Naive thymus-derived CD8-positive, alpha-beta T cell (primary cell): ENCODE results near the gene ACSS1. TPM values are rescaled to one million over a fixed set of nuclear protein-coding genes. Genes with fewer than 3 reads are reported as not detected.

Experiments used
- ATAC-seq, 2 donors: fragments of 150-1000 bp; cut with Tn5 transposase in 1 of 2; sonication (Bioruptor Pico), chemical (Tn5 transposase) in 1 of 2; 1 replicate in 1 of 2; 2 replicates in 1 of 2; pipeline ENCODE4 v1.10.0; 2021; ENCODE audit warnings: mild to moderate bottlenecking in 2 of 2, moderate library complexity in 2 of 2
- POLR2A ChIA-PET: fragments of 350-600 bp; sonication (Branson Sonifier 250); formaldehyde crosslinking; loops from one replicate; lab custom pipeline; 2021; ENCODE audit warnings: antibody characterized with exemption; lab: Charles Lee
- DNase-seq, 10 donors: peaks; one replicate each; pipeline versions ENCODE4 v3.0.0 to v3.0.0-alpha.2; 2020 to 2022
- H3K27ac Mint-ChIP-seq, 10 donors: one replicate each; pipeline ENCODE4 v1.8.0; 2020 to 2022; ENCODE audit warnings: mild to moderate bottlenecking in 10 of 10, mixed read lengths in 10 of 10, moderate library complexity in 4 of 10, inconsistent platforms in 1 of 10
- H3K27me3 Mint-ChIP-seq, 5 donors: one replicate each; pipeline ENCODE4 v1.8.0; 2021 to 2022; ENCODE audit warnings: mixed read lengths in 5 of 5
- H3K36me3 Mint-ChIP-seq, 3 donors: one replicate each; pipeline ENCODE4 v1.8.0; 2020 to 2022; ENCODE audit warnings: mixed read lengths in 3 of 3, mild to moderate bottlenecking in 2 of 3, inconsistent platforms in 1 of 3
- H3K4me1 Mint-ChIP-seq, 4 donors: one replicate each; pipeline ENCODE4 v1.8.0; 2021 to 2022; ENCODE audit warnings: mixed read lengths in 4 of 4
- H3K4me3 Mint-ChIP-seq, 10 donors: one replicate each; pipeline ENCODE4 v1.8.0; 2020 to 2022; ENCODE audit warnings: mild to moderate bottlenecking in 10 of 10, mixed read lengths in 10 of 10, moderate library complexity in 6 of 10, inconsistent platforms in 1 of 10
- H3K9me3 Mint-ChIP-seq, 9 donors: one replicate each; pipeline ENCODE4 v1.8.0; 2020 to 2022; ENCODE audit warnings: mixed read lengths in 9 of 9, mild to moderate bottlenecking in 3 of 9, inconsistent platforms in 1 of 9, moderate library complexity in 1 of 9
- polyA plus RNA-seq, 3 donors: library from polyadenylated mRNA; unstranded; fragments of 300-500 nt; fragmentation: Illumina TruSeq; gene quantifications; one replicate each; pipeline ENCODE4 v1.2.3, GENCODE V29; 2021
- total RNA-seq, 8 experiments: library from RNA in 2 of 8; stranded (reverse) in 2 of 8; gene quantifications; one replicate each; pipeline ENCODE4 v1.2.3 and lab custom pipeline; 2021 to 2026

ACSS1 gene
- total and polyA plus RNA-seq, 5 experiments from 2014 or later, result 45.2 to 57.8 (median 48.2) TPM

DNA sequence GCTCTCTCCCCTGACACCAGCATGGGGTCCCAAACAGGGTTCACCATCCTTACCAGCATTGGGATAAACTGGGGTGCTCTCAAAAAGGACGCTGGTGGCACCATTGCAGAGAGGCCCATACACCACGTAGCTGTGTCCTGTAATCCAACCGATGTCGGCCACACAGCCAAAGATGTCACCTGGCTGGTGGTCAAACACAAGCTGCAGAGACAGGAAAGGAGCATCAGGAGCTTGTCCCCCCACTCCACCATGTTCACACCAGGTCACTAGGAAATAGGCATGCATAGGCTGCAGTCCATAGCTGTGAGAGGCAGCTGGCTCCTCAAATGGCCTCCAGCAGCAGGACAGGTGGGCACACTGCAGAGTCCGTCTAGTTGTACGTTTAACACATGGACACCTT is 36.6 kb downstream of the ACSS1 start:
- POLR2A ChIA-PET, result no interaction called here
- Mint-ChIP-seq H3K4me1 (peaks cover 0 to 24% (median 11%) of the 10 kb centered on the region in 4 donors), H3K27ac (no peak overlapping the region), H3K9me3 (no peaks in the 10 kb centered on the region), H3K4me3 (no peak overlapping the region), H3K27me3 (no peaks in the 10 kb centered on the region), H3K36me3 (peaks cover 0 to 69% (median 15%) of the 10 kb centered on the region in 3 donors)
- ATAC-seq (no peak), DNase-seq (no peak)

DNA sequence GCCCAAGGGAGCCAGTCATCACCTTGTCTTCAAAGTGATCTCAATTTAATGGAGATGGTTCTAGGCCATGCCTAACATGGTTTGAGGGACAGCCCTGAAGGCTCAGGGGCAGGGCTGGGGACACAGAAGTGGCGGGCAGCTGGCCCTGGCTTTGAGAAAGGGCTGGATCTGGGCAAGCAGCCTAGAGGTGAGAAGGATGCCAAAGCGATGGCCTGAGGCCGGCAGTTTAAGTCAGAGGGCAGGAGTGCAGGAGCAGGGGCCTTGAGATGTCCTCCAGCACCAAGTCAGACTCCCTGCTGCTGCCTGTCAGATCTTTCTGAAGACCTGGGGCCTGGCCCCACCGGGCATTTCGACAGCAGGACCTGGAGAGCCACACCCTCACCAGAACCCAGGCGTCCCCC is 37.0 kb downstream of the ACSS1 start:
- H3K36me3 Mint-ChIP-seq, result peaks cover 0 to 72% (median 15%) of the 10 kb centered on the region in 3 donors
- POLR2A ChIA-PET, result no interaction called here
- no peak for ATAC-seq
- no peak overlapping the region for H3K4me3 Mint-ChIP-seq
- H3K27me3 Mint-ChIP-seq, result no peaks in the 10 kb centered on the region
- peaks cover 0 to 22% (median 11%) of the 10 kb centered on the region in 4 donors for H3K4me1 Mint-ChIP-seq
- H3K9me3 Mint-ChIP-seq, result no peaks in the 10 kb centered on the region
- no peak for DNase-seq
- H3K27ac Mint-ChIP-seq, result no peak overlapping the region

DNA sequence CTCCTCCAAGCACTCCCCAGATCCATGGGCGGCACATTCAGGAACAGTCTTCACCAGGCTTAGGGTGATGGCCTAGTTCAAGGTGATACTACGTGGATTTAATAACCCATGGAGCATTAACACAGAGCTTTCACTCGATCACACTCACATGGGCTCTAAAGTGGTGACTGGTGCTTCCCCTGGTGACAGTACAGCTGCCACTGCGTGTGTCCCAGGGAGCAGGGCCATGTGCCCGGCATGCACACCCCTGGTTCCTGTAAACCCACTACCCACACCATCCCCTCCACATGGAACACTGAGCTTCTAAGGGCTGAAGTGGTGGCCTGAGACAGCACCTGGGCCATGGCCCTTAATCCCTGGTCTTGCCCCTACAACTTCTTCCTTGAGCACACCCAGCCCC is 37.6 kb downstream of the ACSS1 start:
- Mint-ChIP-seq H3K4me3 (no peak overlapping the region), H3K9me3 (no peaks in the 10 kb centered on the region), H3K27ac (no peak overlapping the region), H3K36me3 (peaks cover 0 to 75% (median 15%) of the 10 kb centered on the region in 3 donors), H3K4me1 (peaks cover 0 to 18% (median 8%) of the 10 kb centered on the region in 4 donors), H3K27me3 (no peaks in the 10 kb centered on the region)
- ATAC-seq, result no peak
- POLR2A ChIA-PET, result no interaction called here
- no peak for DNase-seq

DNA sequence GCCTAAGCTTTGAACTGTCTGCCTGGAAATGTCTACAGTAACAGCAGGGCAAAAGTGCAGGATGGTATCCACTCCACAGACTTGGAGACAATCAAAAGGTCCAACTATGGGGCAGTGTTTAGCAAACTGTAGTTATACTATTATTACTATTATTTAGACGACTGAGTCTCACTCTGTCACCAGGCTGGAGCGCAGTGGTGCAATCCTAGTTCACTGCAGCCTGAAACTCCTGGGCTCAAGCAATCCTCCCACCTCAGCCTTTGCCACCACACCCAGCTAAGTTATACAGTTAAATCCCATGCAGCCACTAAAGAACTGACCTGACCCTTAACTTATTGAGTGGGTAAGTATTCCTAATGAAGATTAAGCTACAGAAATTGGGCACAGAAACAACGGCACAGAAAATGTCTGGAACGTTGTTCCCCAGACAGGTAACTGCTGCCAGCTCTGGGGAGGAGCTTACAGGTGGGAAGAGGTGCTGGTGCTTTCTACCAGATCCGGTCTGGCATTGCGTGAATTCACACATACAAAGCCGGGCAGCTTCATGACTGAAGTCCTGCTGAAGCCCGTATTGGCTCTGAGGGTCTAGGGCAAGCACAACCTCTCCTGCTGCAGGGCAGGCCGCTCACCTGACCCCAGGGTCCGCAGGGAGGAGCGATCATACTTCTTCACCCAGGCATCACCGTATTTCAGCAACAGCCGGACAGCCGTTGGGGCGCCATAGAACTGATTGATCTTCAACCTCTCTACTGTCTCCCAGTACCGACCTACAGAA is 38.4 kb downstream of the ACSS1 start:
- POLR2A ChIA-PET, result no interaction called here
- H3K27me3 Mint-ChIP-seq, result no peaks in the 10 kb centered on the region
- H3K9me3 Mint-ChIP-seq, result no peaks in the 10 kb centered on the region
- no peak overlapping the region for H3K4me3 Mint-ChIP-seq
- no peak for ATAC-seq
- no peak for DNase-seq
- peaks cover 0 to 82% (median 15%) of the 10 kb centered on the region in 3 donors for H3K36me3 Mint-ChIP-seq
- no peak overlapping the region for H3K27ac Mint-ChIP-seq
- peaks cover 0 to 17% (median 7%) of the 10 kb centered on the region in 4 donors for H3K4me1 Mint-ChIP-seq

DNA sequence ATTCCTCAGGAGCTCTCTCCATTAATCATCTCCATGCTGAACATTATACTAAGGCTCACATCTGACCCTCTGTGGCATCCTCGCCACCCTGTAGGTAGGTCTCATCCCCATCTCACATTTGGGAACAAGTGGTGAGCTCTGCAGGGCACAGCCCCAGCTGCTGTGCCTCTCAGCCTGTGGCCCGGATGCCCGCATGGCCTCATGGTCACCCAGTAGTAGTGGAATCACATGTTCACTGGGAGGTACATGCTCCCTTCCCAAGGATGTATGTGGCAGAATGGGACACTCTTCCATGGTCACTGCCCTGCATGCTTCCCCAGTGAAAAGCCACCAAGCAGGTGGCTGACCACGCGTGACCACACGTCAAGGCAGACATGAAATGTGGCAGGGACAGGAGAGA is 39.1 kb downstream of the ACSS1 start:
- Mint-ChIP-seq H3K9me3 (no peaks in the 10 kb centered on the region), H3K4me3 (no peak overlapping the region), H3K27me3 (no peaks in the 10 kb centered on the region), H3K4me1 (peaks cover 0 to 12% (median 5%) of the 10 kb centered on the region in 4 donors), H3K27ac (no peak overlapping the region), H3K36me3 (peaks cover 0 to 84% (median 19%) of the 10 kb centered on the region in 3 donors)
- ATAC-seq (no peak), DNase-seq (no peak)
- POLR2A ChIA-PET, result no interaction called here

DNA sequence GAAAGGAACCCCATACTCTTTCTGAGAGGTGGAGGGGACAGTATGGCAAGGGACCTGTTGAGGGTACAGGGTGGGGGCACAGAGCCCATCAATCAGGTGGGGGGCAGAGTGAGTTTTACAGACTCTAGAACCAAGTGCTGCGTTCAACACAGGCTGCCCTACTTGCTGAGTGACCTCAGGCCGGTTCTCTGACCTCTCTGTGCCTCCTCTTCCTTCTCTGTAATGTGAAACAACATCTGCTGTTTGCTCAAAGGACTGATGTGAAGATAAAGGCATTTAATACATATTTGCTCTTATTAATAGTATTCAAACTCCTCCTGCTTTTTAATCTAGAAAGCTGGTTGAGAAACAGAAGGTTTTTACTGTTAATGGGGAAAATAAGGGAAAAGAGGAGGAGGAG is 39.5 kb downstream of the ACSS1 start:
- DNase-seq (no peak), ATAC-seq (no peak)
- POLR2A ChIA-PET, result no interaction called here
- Mint-ChIP-seq H3K4me3 (no peak overlapping the region), H3K27me3 (no peaks in the 10 kb centered on the region), H3K9me3 (no peaks in the 10 kb centered on the region), H3K27ac (peak overlapping the region in 1 of 10 donors; percentile 11), H3K36me3 (peaks cover 0 to 80% (median 16%) of the 10 kb centered on the region in 3 donors), H3K4me1 (peaks cover 0 to 8% (median 2%) of the 10 kb centered on the region in 4 donors)

DNA sequence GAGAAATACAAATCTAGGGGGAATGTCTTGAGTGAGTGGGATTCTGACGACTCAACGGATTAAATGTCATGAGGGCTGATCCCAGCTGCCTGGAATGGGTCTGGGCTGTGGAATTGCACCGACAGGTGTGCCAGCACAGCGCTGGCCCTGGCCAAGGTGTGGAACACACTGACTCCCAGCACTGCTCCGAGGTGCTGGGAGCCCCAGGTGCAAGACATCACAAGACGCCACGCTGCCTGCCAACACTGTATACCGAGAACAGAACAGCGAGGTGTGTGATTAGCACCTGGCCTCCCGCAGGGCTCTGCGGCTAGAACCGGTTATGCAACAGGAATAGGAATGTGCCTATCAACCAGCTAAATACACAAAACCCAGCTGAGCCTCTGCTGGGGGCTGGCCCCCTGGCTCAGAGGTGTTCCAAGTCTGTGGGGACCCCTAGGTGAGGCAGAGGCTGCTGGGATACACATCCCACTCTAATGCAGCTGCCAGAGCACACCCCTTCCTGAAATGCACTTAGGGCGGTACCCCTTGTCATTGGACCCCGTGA is 40.6 kb downstream of the ACSS1 start:
- H3K4me1 Mint-ChIP-seq, result peaks cover 0 to 2% (median under 1%) of the 10 kb centered on the region in 4 donors
- peaks cover 0 to 80% (median 14%) of the 10 kb centered on the region in 3 donors for H3K36me3 Mint-ChIP-seq
- H3K27ac Mint-ChIP-seq, result peak overlapping the region in 2 of 10 donors; percentile 45 to 51
- ATAC-seq, result no peak
- POLR2A ChIA-PET, result no interaction called here
- no peaks in the 10 kb centered on the region for H3K27me3 Mint-ChIP-seq
- H3K9me3 Mint-ChIP-seq, result no peaks in the 10 kb centered on the region
- DNase-seq, result no peak
- no peak overlapping the region for H3K4me3 Mint-ChIP-seq

DNA sequence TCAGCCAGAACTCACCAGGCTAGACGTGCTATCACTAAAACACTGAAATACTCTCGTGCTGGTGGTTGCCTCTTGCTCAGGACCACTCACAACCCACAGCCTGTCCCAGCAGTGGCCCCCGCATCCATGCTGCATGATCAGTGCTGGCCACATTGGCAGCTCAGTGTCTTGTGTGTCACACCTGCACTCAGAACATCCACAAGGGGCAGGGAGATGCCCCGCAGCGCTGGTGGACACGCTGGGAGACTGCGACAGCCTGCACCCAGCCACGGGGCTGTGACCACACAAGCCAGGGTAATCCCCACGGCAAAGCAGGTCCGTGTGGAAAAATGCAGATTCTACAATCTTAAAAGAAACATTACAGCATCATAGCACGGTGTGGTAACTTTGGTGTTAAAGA is 41.5 kb downstream of the ACSS1 start:
- Mint-ChIP-seq H3K36me3 (peaks cover 0 to 84% (median 14%) of the 10 kb centered on the region in 3 donors), H3K27me3 (no peaks in the 10 kb centered on the region), H3K4me3 (no peak overlapping the region), H3K4me1 (peaks cover 0 to 2% (median under 1%) of the 10 kb centered on the region in 4 donors), H3K9me3 (no peaks in the 10 kb centered on the region), H3K27ac (peak overlapping the region in 1 of 10 donors; percentile 6)
- ATAC-seq (no peak), DNase-seq (no peak)
- POLR2A ChIA-PET, result no interaction called here

DNA sequence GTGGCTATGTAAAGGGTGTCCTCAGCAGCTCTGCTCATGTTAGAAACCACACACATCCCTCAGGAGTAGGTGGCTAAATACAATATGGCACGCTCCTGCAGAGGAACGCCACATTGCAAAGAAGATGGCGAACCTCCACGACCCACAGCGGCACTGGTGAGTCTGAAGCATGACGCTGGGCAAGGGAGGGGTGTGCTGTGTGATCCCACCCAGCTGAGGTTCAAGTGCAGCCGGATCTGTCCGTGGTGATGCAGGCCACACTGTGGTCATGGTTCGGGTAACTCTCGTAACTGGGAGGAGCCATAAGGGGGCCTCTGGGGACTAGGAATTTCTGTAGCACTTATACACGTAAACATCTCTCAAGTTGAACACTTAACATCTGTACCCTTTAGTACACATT is 42.0 kb downstream of the ACSS1 start:
- Mint-ChIP-seq H3K36me3 (peaks cover 0 to 83% (median 14%) of the 10 kb centered on the region in 3 donors), H3K9me3 (no peaks in the 10 kb centered on the region), H3K4me1 (peaks cover 0 to 2% (median under 1%) of the 10 kb centered on the region in 4 donors), H3K4me3 (no peak overlapping the region), H3K27me3 (no peaks in the 10 kb centered on the region), H3K27ac (peak overlapping the region in 1 of 10 donors; percentile 6)
- POLR2A ChIA-PET, result no interaction called here
- ATAC-seq (no peak), DNase-seq (no peak)

DNA sequence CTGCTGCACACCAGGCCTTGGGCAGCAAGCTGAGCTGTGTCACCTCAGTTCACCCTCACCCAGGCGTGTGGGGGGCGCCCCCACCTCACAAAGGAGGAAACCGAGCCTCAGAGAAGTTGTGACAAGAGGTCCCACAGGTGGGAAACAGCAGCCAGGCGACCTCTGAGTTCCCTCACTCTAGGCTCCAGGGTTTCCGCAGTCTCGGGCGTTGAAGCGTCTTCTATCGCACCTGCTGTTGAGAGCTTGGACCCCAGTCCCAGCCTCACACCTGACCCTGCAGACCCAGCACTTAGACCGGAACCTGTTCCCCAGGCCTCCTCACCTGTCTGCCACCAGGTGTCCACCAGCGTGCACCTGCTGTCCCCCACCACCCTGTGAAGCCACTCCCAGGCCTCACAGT is 43.1 kb downstream of the ACSS1 start:
- H3K9me3 Mint-ChIP-seq, result no peaks in the 10 kb centered on the region
- POLR2A ChIA-PET, result no interaction called here
- ATAC-seq, result no peak
- H3K4me1 Mint-ChIP-seq, result peaks cover 0 to 2% (median 0%) of the 10 kb centered on the region in 4 donors
- peaks cover 6 to 85% (median 7%) of the 10 kb centered on the region in 3 donors for H3K36me3 Mint-ChIP-seq
- H3K4me3 Mint-ChIP-seq, result no peak overlapping the region
- no peaks in the 10 kb centered on the region for H3K27me3 Mint-ChIP-seq
- DNase-seq, result no peak
- H3K27ac Mint-ChIP-seq, result no peak overlapping the region

DNA sequence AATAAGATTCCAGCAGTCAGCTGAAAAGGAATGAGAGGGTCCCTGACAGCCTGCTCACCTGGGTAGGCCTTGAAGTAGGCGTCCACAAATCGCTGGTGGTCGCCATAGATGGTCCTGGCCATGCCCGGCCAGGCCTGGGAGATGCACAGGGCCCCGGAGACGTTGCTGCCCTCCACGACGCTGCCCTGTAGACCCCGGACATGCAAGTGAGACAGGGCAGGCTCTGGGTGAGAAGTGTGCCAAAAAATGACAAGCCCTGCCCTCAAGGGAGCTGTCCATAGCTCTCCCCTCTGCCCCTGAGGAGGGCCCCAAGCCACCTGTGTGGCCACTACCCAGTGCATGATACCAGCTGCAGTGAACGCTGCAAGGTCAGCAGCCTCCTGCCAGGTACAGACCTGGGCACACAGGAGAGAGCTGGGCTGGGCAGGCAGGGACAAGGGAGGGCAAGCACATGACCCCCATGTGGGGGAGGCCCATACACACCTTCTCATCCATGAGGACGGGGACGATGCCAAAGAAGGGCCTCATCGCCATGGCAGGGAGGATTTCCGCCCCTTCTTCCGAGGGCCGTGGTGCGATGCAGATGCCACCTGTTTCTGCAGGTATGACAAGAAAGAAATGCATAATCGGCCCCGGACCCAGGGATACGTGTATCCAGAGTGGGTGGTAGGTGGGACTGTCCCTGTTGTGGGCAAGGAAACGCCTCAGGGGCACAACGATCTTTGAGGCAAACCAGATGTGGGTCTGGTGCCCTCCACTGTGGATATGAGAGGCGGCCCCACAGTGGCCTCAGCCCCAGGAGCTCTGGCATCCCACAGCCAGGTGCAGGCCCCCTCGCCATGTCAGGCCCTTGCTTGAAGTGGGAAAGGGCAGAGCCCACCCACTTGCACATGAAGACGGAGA is 44.2 kb downstream of the ACSS1 start:
- no peaks in the 10 kb centered on the region for H3K9me3 Mint-ChIP-seq
- no peaks in the 10 kb centered on the region for H3K27me3 Mint-ChIP-seq
- POLR2A ChIA-PET, result no interaction called here
- ATAC-seq, result no peak
- DNase-seq, result no peak
- H3K36me3 Mint-ChIP-seq, result peaks cover 6 to 86% (median 10%) of the 10 kb centered on the region in 3 donors
- H3K4me3 Mint-ChIP-seq, result no peak overlapping the region
- H3K4me1 Mint-ChIP-seq, result peaks cover 0 to 2% (median 0%) of the 10 kb centered on the region in 4 donors
- H3K27ac Mint-ChIP-seq, result no peak overlapping the region

DNA sequence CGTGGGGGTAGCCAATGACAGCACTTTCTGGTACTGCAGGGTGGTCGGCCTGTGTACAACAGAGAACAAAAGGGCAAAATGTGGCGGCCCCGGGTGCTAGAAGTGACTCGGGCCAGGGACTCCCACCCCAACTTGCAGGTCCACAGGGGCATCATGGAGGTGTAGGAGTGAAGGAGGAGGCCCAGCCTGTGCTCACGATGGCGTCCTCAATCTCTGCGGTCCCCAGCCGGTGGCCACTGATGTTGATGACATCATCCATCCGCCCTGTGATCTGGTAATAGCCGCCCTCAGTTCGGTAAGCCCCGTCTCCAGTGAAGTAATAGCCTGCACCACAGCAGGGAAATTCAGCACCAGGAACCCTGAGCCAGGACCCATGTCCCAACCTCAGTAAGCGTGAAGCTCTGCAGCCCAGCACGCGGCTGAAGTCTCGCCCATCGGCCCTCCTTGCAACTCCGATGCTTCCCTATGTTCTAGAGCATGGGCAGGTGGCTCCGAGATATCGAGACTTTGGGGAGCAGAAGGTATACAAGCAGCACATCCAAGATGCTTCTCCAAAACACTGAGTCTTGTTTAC is 45.2 kb downstream of the ACSS1 start:
- Mint-ChIP-seq H3K9me3 (no peaks in the 10 kb centered on the region), H3K4me1 (peaks cover 0 to 2% (median 0%) of the 10 kb centered on the region in 4 donors), H3K4me3 (no peak overlapping the region), H3K27me3 (no peaks in the 10 kb centered on the region), H3K27ac (no peak overlapping the region), H3K36me3 (peaks cover 6 to 87% (median 12%) of the 10 kb centered on the region in 3 donors)
- DNase-seq (no peak), ATAC-seq (no peak)
- POLR2A ChIA-PET, result no interaction called here
